COLO829 (cell line): ENCODE results near the gene DIS3L2.

Experiments used
- DNase-seq: peaks from one replicate; pipeline ENCODE4 v3.0.0; 2012; ENCODE audit warnings: low spot score

The DIS3L2 gene

GRCh38 chr2:232273903-232274643 is 312.6 kb downstream of the DIS3L2 start:
- DNase-seq = no peak

- no peak for DNase-seq
Measured at GRCh38 chr2:232275670-232276069, 314.2 kb downstream of the DIS3L2 start.

- DNase-seq = no peak
Measured at GRCh38 chr2:232276084-232276732, 314.7 kb downstream of the DIS3L2 start.

GRCh38 chr2:232276733-232277313 is 315.3 kb downstream of the DIS3L2 start:
- DNase-seq = no peak

GRCh38 chr2:232278534-232278933 is 317.0 kb downstream of the DIS3L2 start:
- DNase-seq = no peak

GRCh38 chr2:232280341-232280740 is 318.8 kb downstream of the DIS3L2 start:
- no peak for DNase-seq

GRCh38 chr2:232281858-232282507 is 320.5 kb downstream of the DIS3L2 start:
- no peak for DNase-seq

GRCh38 chr2:232282508-232283055 is 321.1 kb downstream of the DIS3L2 start:
- no peak for DNase-seq

- no peak for DNase-seq
Measured at GRCh38 chr2:232286001-232286868, 324.7 kb downstream of the DIS3L2 start.

- DNase-seq = no peak
Measured at GRCh38 chr2:232287316-232287715, 325.8 kb downstream of the DIS3L2 start.

- DNase-seq = no peak
Measured at GRCh38 chr2:232288489-232289030, 327.0 kb downstream of the DIS3L2 start.

GRCh38 chr2:232290668-232291067 is 329.2 kb downstream of the DIS3L2 start:
- DNase-seq = no peak

- DNase-seq = no peak
Measured at GRCh38 chr2:232291343-232291742, 329.8 kb downstream of the DIS3L2 start.

GRCh38 chr2:232292395-232293154 is 331.1 kb downstream of the DIS3L2 start:
- DNase-seq = peak; percentile 53

- no peak for DNase-seq
Measured at GRCh38 chr2:232293191-232293590, 331.7 kb downstream of the DIS3L2 start.

- DNase-seq = no peak
Measured at GRCh38 chr2:232295971-232296370, 334.5 kb downstream of the DIS3L2 start.

GRCh38 chr2:232296776-232297525 is 335.4 kb downstream of the DIS3L2 start:
- DNase-seq = no peak

GRCh38 chr2:232299084-232299483 is 337.6 kb downstream of the DIS3L2 start:
- no peak for DNase-seq

GRCh38 chr2:232299927-232300674 is 338.6 kb downstream of the DIS3L2 start:
- DNase-seq = no peak
